Common myeloid progenitor, CD34-positive (primary cell): Measurements from ENCODE around the gene DRAXIN.

Source experiments
- CTCF ChIA-PET: fragments of 350-600 bp; sonication (Branson Sonifier 250); formaldehyde crosslinking; loops from one replicate; lab custom pipeline; 2021; ENCODE audit warnings: antibody characterized with exemption; lab: Charles Lee
- POLR2A ChIA-PET: fragments of 350-600 bp; sonication (Branson Sonifier 250); formaldehyde crosslinking; loops from one replicate; lab custom pipeline; 2021; ENCODE audit warnings: antibody characterized with exemption; lab: Charles Lee
- DNase-seq, 3 donors: peaks; one replicate each; pipeline versions ENCODE4 v3.0.0 to v3.0.0-alpha.2; 2013
- H3K27ac ChIP-seq, 2 experiments: 1 replicate in 1 of 2; 2 replicates in 1 of 2; pipeline ENCODE4 v1.7.0; 2013; ENCODE audit warnings: inconsistent platforms in 2 of 2, low read length in 2 of 2, mild to moderate bottlenecking in 2 of 2, low read depth in 1 of 2, moderate library complexity in 1 of 2; ENCODE audit not compliant: severe bottlenecking in 2 of 2, insufficient read depth in 1 of 2, poor library complexity in 1 of 2
- H3K27me3 ChIP-seq, 5 experiments: replicated peaks in 2 of 5; 1 replicate in 3 of 5; 2 replicates in 2 of 5; pipeline versions ENCODE4 v1.6.1 to v1.7.0; 2013; ENCODE audit warnings: low read length in 4 of 5, mild to moderate bottlenecking in 2 of 5, moderate library complexity in 2 of 5, inconsistent platforms in 1 of 5; ENCODE audit not compliant: insufficient read depth in 5 of 5, control insufficient read depth in 4 of 5
- H3K36me3 ChIP-seq, 4 experiments: 1 replicate in 2 of 4; 2 replicates in 2 of 4; pipeline versions ENCODE4 v1.6.1 to v1.7.0; 2013; ENCODE audit warnings: low read length in 3 of 4, control low read depth in 1 of 4, mild to moderate bottlenecking in 1 of 4; ENCODE audit not compliant: control insufficient read depth in 4 of 4, insufficient read depth in 4 of 4
- H3K4me1 ChIP-seq, 4 experiments: 1 replicate in 3 of 4; 2 replicates in 1 of 4; pipeline versions ENCODE4 v1.6.1 to v1.7.1; 2013; ENCODE audit warnings: low read length in 3 of 4, mild to moderate bottlenecking in 3 of 4, control low read depth in 1 of 4, inconsistent platforms in 1 of 4, moderate library complexity in 1 of 4; ENCODE audit not compliant: control insufficient read depth in 4 of 4, insufficient read depth in 4 of 4; ENCODE audit errors: control extremely low read depth in 1 of 4
- H3K4me3 ChIP-seq, 7 experiments: 1 replicate in 4 of 7; 2 replicates in 3 of 7; pipeline versions ENCODE4 v1.5.1 to v1.7.0; 2013; ENCODE audit warnings: mild to moderate bottlenecking in 7 of 7, low read length in 6 of 7, moderate library complexity in 6 of 7, inconsistent platforms in 2 of 7, low read depth in 2 of 7, control low read depth in 1 of 7; ENCODE audit not compliant: insufficient read depth in 4 of 7, control insufficient read depth in 1 of 7; ENCODE audit errors: extremely low read depth in 1 of 7
- H3K9me3 ChIP-seq, 5 experiments: 1 replicate in 4 of 5; 2 replicates in 1 of 5; pipeline versions ENCODE4 v1.6.1 to v1.7.1; 2013; ENCODE audit warnings: low read length in 4 of 5, mild to moderate bottlenecking in 2 of 5, inconsistent platforms in 1 of 5, low read depth in 1 of 5, moderate library complexity in 1 of 5; ENCODE audit not compliant: control insufficient read depth in 4 of 5, insufficient read depth in 2 of 5; ENCODE audit errors: control extremely low read depth in 1 of 5
- WGBS: methylation state at CpG from one replicate; pipeline ENCODE4 v1.1.5; 2013; ENCODE audit not compliant: insufficient coverage; 5-methylcytosine and 5-hydroxymethylcytosine counted together

DRAXIN gene

GRCh38 chr1:11764519-11764918 is 73.0 kb downstream of the DRAXIN start:
- H3K27me3 ChIP-seq: peaks cover 0 to 20% (median 3%) of the 10 kb centered on the region in 5 experiments
- H3K27ac ChIP-seq: no peak overlapping the region
- no peaks in the 10 kb centered on the region for H3K36me3 ChIP-seq
- WGBS: 100% methylated on average over 2 of the region's 7 CpGs
- CTCF ChIA-PET: interaction anchor here (0.9 to 1.5 kb wide), 3 partner anchors 10 to 45 kb away, joined by 3 to 5 read pairs (median 3); no protein-coding TSS in a partner anchor
- peaks cover 0 to 6% (median 4%) of the 10 kb centered on the region in 4 experiments for H3K4me1 ChIP-seq
- H3K4me3 ChIP-seq: no peak overlapping the region
- no peak for DNase-seq
- POLR2A ChIA-PET: no interaction called here
- H3K9me3 ChIP-seq: no peaks in the 10 kb centered on the region

DNA sequence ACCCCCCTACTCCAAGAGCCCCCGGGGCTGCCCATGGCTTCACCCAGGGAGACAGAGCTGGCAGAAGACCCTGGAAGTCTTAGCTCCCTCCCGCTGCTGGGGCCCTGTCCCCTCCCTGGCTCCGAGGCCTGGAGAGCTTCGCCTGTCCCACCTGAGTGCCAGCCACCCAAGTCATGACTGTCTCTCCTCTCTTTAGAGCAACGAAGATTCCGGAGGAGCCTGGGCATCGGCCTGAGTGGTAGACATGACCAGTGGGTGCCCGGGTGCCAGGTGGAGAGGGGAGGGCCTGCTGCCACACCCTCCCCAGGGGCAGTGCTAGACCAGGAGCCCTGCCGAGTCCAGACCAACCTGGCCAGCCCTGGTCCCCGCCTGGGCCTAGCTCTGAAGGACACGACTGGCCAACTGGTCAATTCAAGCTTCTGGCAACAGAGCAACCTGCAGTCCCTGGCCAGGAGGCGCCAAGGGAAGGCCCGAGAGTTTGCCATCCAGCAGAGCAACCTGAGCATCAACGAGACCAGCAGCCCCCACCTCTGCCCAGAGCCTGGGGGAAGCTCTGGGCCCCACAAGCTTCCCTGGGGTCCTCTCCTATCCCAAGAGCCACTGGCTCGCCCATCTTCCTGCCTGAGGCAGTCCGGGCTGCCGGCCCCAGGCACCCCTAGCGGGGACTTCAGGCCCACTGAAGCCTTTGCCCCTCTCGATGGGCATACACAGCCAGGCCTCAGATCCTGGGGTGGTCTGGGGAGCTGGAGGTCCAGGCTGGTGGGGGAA is 74.3 kb downstream of the DRAXIN start:
- CTCF ChIA-PET: interaction anchor here (0.6 to 1.5 kb wide), 4 partner anchors 10 to 1278 kb away, joined by 3 to 6 read pairs (median 4); no protein-coding TSS in a partner anchor
- no peak overlapping the region for H3K4me3 ChIP-seq
- 93% methylated on average over 13 of the region's 19 CpGs for WGBS

DNA sequence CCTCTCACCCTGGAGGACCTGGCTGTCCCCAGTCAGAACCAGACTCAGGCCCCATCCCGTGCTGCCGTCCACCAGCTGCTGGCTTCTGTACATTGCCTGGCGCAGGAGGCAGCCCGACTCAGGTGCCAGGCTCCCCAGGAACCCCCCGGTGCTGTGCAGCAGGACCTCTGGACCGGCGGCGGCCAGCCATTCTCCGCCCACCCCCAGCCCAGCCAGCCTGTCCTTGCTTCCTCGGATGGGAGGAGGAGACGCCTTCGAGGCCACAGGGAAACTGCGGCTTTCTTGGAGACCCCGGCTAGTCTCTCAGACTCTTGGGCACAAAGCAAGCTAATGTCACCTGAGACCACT is 74.9 kb downstream of the DRAXIN start:
- 98% methylated on average over 9 of the region's 14 CpGs for WGBS
- Histone ChIP-seq H3K27ac (no peak overlapping the region), H3K27me3 (peaks cover 0 to 16% (median 0%) of the 10 kb centered on the region in 5 experiments), H3K9me3 (no peaks in the 10 kb centered on the region), H3K4me1 (peaks cover 0 to 6% (median 4%) of the 10 kb centered on the region in 4 experiments), H3K36me3 (no peaks in the 10 kb centered on the region), H3K4me3 (no peak overlapping the region)
- ChIA-PET POLR2A (no interaction called here), CTCF (interaction anchor here (1.3 kb wide), 1 partner anchor 21 kb away, joined by 6 read pairs; no protein-coding TSS in a partner anchor)
- DNase-seq: no peak

More for the DNA sequence above, 74.3 kb downstream of the DRAXIN start:
- Histone ChIP-seq H3K4me1 (peaks cover 0 to 6% (median 4%) of the 10 kb centered on the region in 4 experiments), H3K9me3 (no peaks in the 10 kb centered on the region), H3K27ac (no peak overlapping the region), H3K27me3 (peaks cover 0 to 17% (median 3%) of the 10 kb centered on the region in 5 experiments), H3K36me3 (no peaks in the 10 kb centered on the region)
- DNase-seq: no peak
- POLR2A ChIA-PET: no interaction called here

DNA sequence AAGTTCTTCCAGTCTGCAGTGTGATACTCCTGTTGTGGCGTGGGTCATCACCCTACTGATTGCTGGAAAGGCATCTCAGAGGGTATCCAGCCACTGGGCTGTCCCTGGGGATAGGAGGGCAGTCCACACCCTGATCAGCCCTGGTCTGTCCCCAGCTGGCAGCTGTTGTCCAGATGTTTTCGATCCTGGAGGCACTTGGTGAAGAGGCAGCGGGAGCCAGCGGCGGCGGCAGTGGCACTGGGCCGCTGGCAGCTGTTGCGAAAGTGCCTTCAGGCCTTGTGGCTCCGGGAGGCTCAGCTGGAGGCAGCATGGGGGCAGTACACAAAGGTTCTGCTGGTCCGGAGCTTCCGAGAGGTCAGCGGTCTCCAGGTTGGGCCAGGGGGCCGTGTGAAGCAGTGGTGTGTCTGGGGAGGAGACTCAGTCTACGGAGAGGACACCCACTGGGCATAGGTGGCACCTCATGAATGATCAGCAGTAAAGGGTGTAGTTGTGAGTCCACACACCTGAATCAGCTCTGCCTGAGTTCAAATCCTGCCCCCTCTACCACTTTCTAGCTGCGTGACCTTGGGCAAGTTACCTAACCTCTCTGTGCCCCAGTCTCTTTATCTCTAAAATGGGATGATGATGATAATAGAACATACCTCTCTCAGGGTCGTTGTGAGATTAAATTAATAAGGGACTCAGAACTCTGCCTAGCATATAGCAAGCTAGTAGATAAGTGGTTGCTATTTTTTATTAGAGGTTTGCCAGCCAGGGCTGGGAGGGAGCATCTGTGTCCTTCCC is 76.6 kb downstream of the DRAXIN start:
- ChIA-PET POLR2A (no interaction called here), CTCF (no interaction called here)
- 90% methylated on average over 14 of the region's 16 CpGs for WGBS
- peaks cover 0 to 4% (median 0%) of the 10 kb centered on the region in 4 experiments for H3K4me1 ChIP-seq
- DNase-seq: no peak
- no peaks in the 10 kb centered on the region for H3K27me3 ChIP-seq
- no peaks in the 10 kb centered on the region for H3K36me3 ChIP-seq
- no peak overlapping the region for H3K4me3 ChIP-seq
- no peak overlapping the region for H3K27ac ChIP-seq
- no peaks in the 10 kb centered on the region for H3K9me3 ChIP-seq

DNA sequence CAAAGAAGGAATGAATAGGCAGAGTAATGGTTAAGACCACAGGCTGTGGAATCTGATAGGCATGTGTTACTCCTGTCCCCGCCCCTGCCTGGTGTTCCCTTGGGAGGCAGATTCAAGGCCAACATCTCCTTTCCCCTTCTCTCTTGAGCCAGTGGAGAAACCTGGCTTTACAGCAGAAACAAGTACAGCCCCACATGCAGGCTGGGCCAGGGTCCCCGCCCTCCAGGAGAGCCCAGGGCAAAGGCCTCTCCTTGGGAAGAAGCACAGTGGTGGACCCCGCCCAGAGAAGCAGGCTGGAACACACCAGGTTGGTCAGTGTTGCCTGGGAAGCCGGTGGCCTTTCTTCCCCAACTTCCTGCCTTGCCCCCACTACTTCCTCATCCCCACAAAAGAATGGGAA is 77.3 kb downstream of the DRAXIN start:
- Histone ChIP-seq H3K27ac (no peak overlapping the region), H3K4me3 (no peak overlapping the region), H3K4me1 (peaks cover 0 to 4% (median 0%) of the 10 kb centered on the region in 4 experiments), H3K9me3 (no peaks in the 10 kb centered on the region), H3K36me3 (no peaks in the 10 kb centered on the region), H3K27me3 (no peaks in the 10 kb centered on the region)
- POLR2A ChIA-PET: no interaction called here
- CTCF ChIA-PET: interaction anchor here (0.9 kb wide), 1 partner anchor 16 kb away, joined by 3 read pairs; no protein-coding TSS in a partner anchor
- WGBS: 100% methylated on average over 1 of the region's 4 CpGs
- DNase-seq: no peak

DNA sequence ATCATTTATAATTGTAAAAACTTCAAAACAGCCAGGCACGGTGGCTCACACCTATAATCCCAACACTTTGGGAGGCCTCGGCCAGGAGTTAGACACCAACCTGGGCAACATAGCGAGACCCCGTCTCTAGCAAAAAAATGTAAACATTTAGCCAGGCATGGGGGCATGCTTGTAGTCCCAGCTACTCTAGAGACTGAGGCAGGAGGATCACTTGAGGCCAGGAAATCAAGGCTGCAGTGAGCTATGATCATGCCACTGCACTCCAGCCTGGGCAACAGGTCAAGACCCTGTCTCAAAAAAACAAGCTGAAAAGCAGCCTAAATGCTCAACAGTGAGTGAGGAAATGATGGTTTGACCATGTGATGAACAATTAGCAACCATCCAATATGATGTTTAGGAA is 77.8 kb downstream of the DRAXIN start:
- Histone ChIP-seq H3K4me1 (peaks cover 0 to 4% (median 0%) of the 10 kb centered on the region in 4 experiments), H3K9me3 (no peaks in the 10 kb centered on the region), H3K27me3 (no peaks in the 10 kb centered on the region), H3K27ac (no peak overlapping the region), H3K4me3 (no peak overlapping the region), H3K36me3 (no peaks in the 10 kb centered on the region)
- POLR2A ChIA-PET: no interaction called here
- CTCF ChIA-PET: interaction anchor here (0.8 to 0.9 kb wide), 2 partner anchors 16 to 50 kb away, joined by 3 to 4 read pairs; no protein-coding TSS in a partner anchor
- no peak for DNase-seq
- WGBS: 87% methylated on average over 4 of the region's 4 CpGs
